Measurements from ENCODE around the gene PSEN1. TPM values are rescaled to one million over a fixed set of nuclear protein-coding genes. Genes with fewer than 3 reads are reported as not detected.

Gene PSEN1
- total RNA-seq, 1 experiment from 2014 or later: 26.9 TPM

GRCh38 chr14:73208846-73209245, 72.5 kb downstream of the PSEN1 start:
- TF ChIP-seq SRF (IDR thresholded peaks at IDR 0.05; ENCODE audit: low read depth) (no peak), SIN3A (IDR thresholded peaks at IDR 0.05; ENCODE audit: low read depth) (no peak), CBX3 (IDR thresholded peaks at IDR 0.05; ENCODE audit: low read depth) (no peak), ZBTB33 (IDR thresholded peaks at IDR 0.05; ENCODE audit: extremely low read depth, insufficient replicate concordance, low read length) (no peak), ZNF274 (IDR thresholded peaks at IDR 0.05; ENCODE audit: low read depth, low read length) (no peak), JUND (IDR thresholded peaks at IDR 0.05) (no peak), POLR2A (IDR thresholded peaks at IDR 0.05; ENCODE audit: borderline replicate concordance, extremely low read depth, insufficient read depth, insufficient read length) (no peak), TCF7L2 (IDR thresholded peaks at IDR 0.05; ENCODE audit: borderline replicate concordance, extremely low read depth, insufficient read depth, insufficient read length) (no peak)
- CTCF ChIA-PET: no interaction called here
- DNase-seq (ENCODE audit: low read depth, low spot score): no peak
- ATAC-seq: no peak
- Histone ChIP-seq H3K27ac (ENCODE audit: low read depth, low read length) (no peak overlapping the region), H3K4me3 (replicated peaks in 1 of 2; ENCODE audit: low read depth in 1 of 2, low read length in 2 of 2) (no peak overlapping the region), H3K4me2 (ENCODE audit: low read length) (no peak overlapping the region), H3K27me3 (ENCODE audit: insufficient read depth, low read length) (no peaks in the 10 kb centered on the region), H3K4me1 (ENCODE audit: control insufficient read depth in 1 of 2, insufficient read depth in 2 of 2, low read length in 2 of 2) (no peaks in the 10 kb centered on the region), H3K36me3 (ENCODE audit: control insufficient read depth in 1 of 2, insufficient read depth in 2 of 2, low read length in 2 of 2) (peaks cover 22 to 26% of the 10 kb centered on the region in 2 experiments), H3K9me2 (ENCODE audit: insufficient read depth) (no peaks in the 10 kb centered on the region), H3K79me2 (ENCODE audit: insufficient read depth, low read length) (no peaks in the 10 kb centered on the region), H4K20me1 (ENCODE audit: insufficient read depth) (no peaks in the 10 kb centered on the region), H3K9ac (ENCODE audit: low read length) (no peak overlapping the region), H2AFZ (ENCODE audit: low read depth, low read length, poor library complexity, severe bottlenecking) (no peak overlapping the region), H3K9me3 (ENCODE audit: control insufficient read depth in 1 of 2, insufficient read depth in 1 of 2, low read depth in 1 of 2, low read length in 2 of 2) (peaks cover 3% of the 10 kb centered on the region in 2 experiments; a peak in 2 of 4 replicates)
- BruUV-seq (replicated peaks): no TSS peak
- POLR2A ChIA-PET: no interaction called here
- RAD21 ChIA-PET (ENCODE audit: low non-redundant PET in 1 of 2, low total read pairs in 2 of 2, uncharacterized antibody in 2 of 2, unreplicated experiment in 2 of 2): no interaction called here
- intact Hi-C loops (cut with micrococcal nuclease): no loop called here

- Histone ChIP-seq H2AFZ (ENCODE audit: low read depth, low read length, poor library complexity, severe bottlenecking) (no peak overlapping the region), H3K4me1 (ENCODE audit: control insufficient read depth in 1 of 2, insufficient read depth in 2 of 2, low read length in 2 of 2) (no peaks in the 10 kb centered on the region), H3K27ac (ENCODE audit: low read depth, low read length) (no peak overlapping the region), H3K4me2 (ENCODE audit: low read length) (no peak overlapping the region), H3K36me3 (ENCODE audit: control insufficient read depth in 1 of 2, insufficient read depth in 2 of 2, low read length in 2 of 2) (peaks cover 22 to 26% of the 10 kb centered on the region in 2 experiments), H3K9me3 (ENCODE audit: control insufficient read depth in 1 of 2, insufficient read depth in 1 of 2, low read depth in 1 of 2, low read length in 2 of 2) (peaks cover 3% of the 10 kb centered on the region in 2 experiments; a peak in 2 of 4 replicates), H3K27me3 (ENCODE audit: insufficient read depth, low read length) (no peaks in the 10 kb centered on the region), H3K4me3 (replicated peaks in 1 of 2; ENCODE audit: low read depth in 1 of 2, low read length in 2 of 2) (no peak overlapping the region), H3K79me2 (ENCODE audit: insufficient read depth, low read length) (no peaks in the 10 kb centered on the region), H3K9me2 (ENCODE audit: insufficient read depth) (no peaks in the 10 kb centered on the region), H4K20me1 (ENCODE audit: insufficient read depth) (no peaks in the 10 kb centered on the region), H3K9ac (ENCODE audit: low read length) (no peak overlapping the region)
- ChIA-PET CTCF (no interaction called here), RAD21 (ENCODE audit: low non-redundant PET in 1 of 2, low total read pairs in 2 of 2, uncharacterized antibody in 2 of 2, unreplicated experiment in 2 of 2) (no interaction called here), POLR2A (no interaction called here)
- ATAC-seq: no peak
- intact Hi-C loops (cut with micrococcal nuclease): no loop called here
- no peak for DNase-seq (ENCODE audit: low read depth, low spot score)
- no TSS peak for BruUV-seq (replicated peaks)
- TF ChIP-seq SIN3A (IDR thresholded peaks at IDR 0.05; ENCODE audit: low read depth) (no peak), TCF7L2 (IDR thresholded peaks at IDR 0.05; ENCODE audit: borderline replicate concordance, extremely low read depth, insufficient read depth, insufficient read length) (no peak), CEBPB (IDR thresholded peaks at IDR 0.05; ENCODE audit: low read depth) (no peak), JUND (IDR thresholded peaks at IDR 0.05) (no peak), EGR1 (IDR thresholded peaks at IDR 0.05; ENCODE audit: low read depth) (no peak), SP1 (IDR thresholded peaks at IDR 0.05; ENCODE audit: low read depth) (no peak), REST (IDR thresholded peaks at IDR 0.05; ENCODE audit: low read depth) (no peak), ZBTB33 (IDR thresholded peaks at IDR 0.05; ENCODE audit: extremely low read depth, insufficient replicate concordance, low read length) (no peak), EZH2 (IDR thresholded peaks at IDR 0.05) (no peak), POLR2A (IDR thresholded peaks at IDR 0.05; ENCODE audit: borderline replicate concordance, extremely low read depth, insufficient read depth, insufficient read length) (no peak)
Observed at GRCh38 chr14:73209953-73210352, 73.6 kb downstream of the PSEN1 start.

Measured in HCT116 (cell line).